PC-9 (cell line): ENCODE measurements around the gene CTLA4. TPM values are rescaled to one million over a fixed set of nuclear protein-coding genes. Genes with fewer than 3 reads are reported as not detected.

Experiments
- BruUV-seq: library from RNA; stranded (reverse); fragments of 400-500 nt; replicated peaks from 2 replicates; lab custom pipeline; 2021; lab: Mats Ljungman, UMichigan
- CTCF ChIA-PET: fragments of 300-600 bp; sonication (Branson Sonifier 250); formaldehyde crosslinking; loops from one replicate; lab custom pipeline; 2022; ENCODE audit warnings: antibody characterized with exemption; lab: Charles Lee
- POLR2A ChIA-PET: fragments of 300-600 bp; sonication (Branson Sonifier 250); formaldehyde crosslinking; loops from one replicate; lab custom pipeline; 2022; ENCODE audit warnings: antibody characterized with exemption; ENCODE audit not compliant: unreplicated experiment; lab: Charles Lee
- DNase-seq, 2 experiments: peaks; one replicate each; pipeline versions ENCODE4 v3.0.0 to v3.0.0-alpha.2; 2015 to 2022; ENCODE audit warnings: mixed read lengths in 1 of 2
- H2AFZ ChIP-seq: fragments of 200-600 bp; sonication (generic); 2 replicates; pipeline ENCODE4 v1.8.1; 2017; ENCODE audit warnings: antibody characterized with exemption
- H3F3A ChIP-seq: fragments of 200-600 bp; sonication (generic); 2 replicates; pipeline ENCODE4 v1.8.1; 2017; ENCODE audit warnings: antibody characterized with exemption, mild to moderate bottlenecking, low read depth; ENCODE audit not compliant: insufficient read depth
- H3K27ac ChIP-seq: fragments of 200-600 bp; sonication (generic); 2 replicates; pipeline ENCODE4 v1.6.1; 2016; ENCODE audit warnings: mixed run types
- H3K27me3 ChIP-seq: fragments of 200-600 bp; sonication (generic); 2 replicates; pipeline ENCODE4 v1.6.1; 2016; ENCODE audit warnings: low read depth, mixed run types; ENCODE audit not compliant: insufficient read depth
- H3K36me3 ChIP-seq: fragments of 200-600 bp; sonication (generic); 2 replicates; pipeline ENCODE4 v1.6.1; 2016; ENCODE audit warnings: low read depth, mixed run types
- H3K4me1 ChIP-seq: fragments of 200-600 bp; sonication (generic); replicated peaks from 2 replicates; pipeline ENCODE4 v1.6.1; 2016; ENCODE audit warnings: mixed run types; ENCODE audit not compliant: insufficient read depth
- H3K4me2 ChIP-seq: fragments of 200-600 bp; sonication (generic); 2 replicates; pipeline ENCODE4 v1.6.1; 2017; ENCODE audit warnings: mixed run types
- H3K4me3 ChIP-seq: fragments of 200-600 bp; sonication (generic); 2 replicates; pipeline ENCODE4 v1.6.1; 2016; ENCODE audit warnings: mixed run types
- H3K79me2 ChIP-seq: fragments of 200-600 bp; sonication (generic); 2 replicates; pipeline ENCODE4 v1.6.1; 2017; ENCODE audit warnings: low read depth, mixed run types
- H3K9me2 ChIP-seq: fragments of 200-600 bp; sonication (generic); 2 replicates; pipeline ENCODE4 v1.8.1; 2017; ENCODE audit warnings: mild to moderate bottlenecking; ENCODE audit not compliant: insufficient read depth
- H3K9me3 ChIP-seq: fragments of 200-600 bp; sonication (generic); 2 replicates; pipeline ENCODE4 v1.8.1; 2016; ENCODE audit warnings: low read depth; ENCODE audit not compliant: insufficient read depth
- H4K20me1 ChIP-seq: fragments of 200-600 bp; sonication (generic); 2 replicates; pipeline ENCODE4 v1.8.1; 2017; ENCODE audit not compliant: insufficient read depth
- EZH2 ChIP-seq: fragments of 200-600 bp; sonication (generic); IDR thresholded peaks from 2 replicates; pipeline ENCODE4 v1.8.0; 2017; ENCODE audit warnings: antibody characterized with exemption, low read depth
- intact Hi-C: fragments of 100-400 bp; cut with micrococcal nuclease; formaldehyde crosslinking; loops from one replicate; pipeline ENCODE4 v1.10.0; 2022; ENCODE audit not compliant: unreplicated experiment
- total RNA-seq: library from RNA; stranded (reverse); gene quantifications from 2 replicates; pipeline ENCODE4 v1.2.3, GENCODE V29; 2021
- TF ChIP-seq, protein P1 (sequence below): fragments of 200-600 bp; sonication (generic); conservative IDR thresholded peaks from 2 replicates; pipeline ENCODE4 v1.6.1; 2017; ENCODE audit warnings: mixed run types, antibody characterized with exemption, mild to moderate bottlenecking, moderate library complexity

The CTLA4 gene
- total RNA-seq, 1 experiment from 2014 or later, result not detected

DNA sequence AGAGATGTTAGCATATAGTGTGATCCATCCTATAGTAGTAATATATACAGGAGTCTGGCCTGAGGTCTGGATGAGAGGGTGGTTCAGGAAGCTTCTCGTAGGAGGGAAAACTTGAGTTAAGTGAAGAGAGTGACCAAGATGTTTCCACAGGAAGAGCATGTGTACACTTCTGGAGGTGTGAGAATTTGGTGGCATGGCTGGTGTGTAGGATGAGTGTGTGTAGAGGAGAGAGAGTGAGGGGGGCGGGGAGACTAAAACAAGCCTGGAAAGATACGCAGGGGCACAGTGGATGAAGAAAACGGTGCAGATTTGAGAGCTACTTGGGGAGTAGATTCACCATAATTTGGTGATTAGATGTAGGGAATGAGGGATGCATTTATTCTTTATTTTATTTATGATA is 43.5 kb upstream of the CTLA4 start:
- Histone ChIP-seq H3K4me1 (no peaks in the 10 kb centered on the region), H3K4me3 (no peak overlapping the region), H4K20me1 (no peaks in the 10 kb centered on the region), H3K79me2 (no peaks in the 10 kb centered on the region), H2AFZ (no peak overlapping the region), H3K4me2 (no peak overlapping the region), H3K36me3 (no peaks in the 10 kb centered on the region), H3K9me2 (no peaks in the 10 kb centered on the region), H3F3A (no peaks in the 10 kb centered on the region), H3K27me3 (no peaks in the 10 kb centered on the region), H3K27ac (no peak overlapping the region), H3K9me3 (no peaks in the 10 kb centered on the region)
- intact Hi-C loops, result no loop called here
- no TSS peak for BruUV-seq
- no peak for DNase-seq
- CTCF ChIA-PET, result no interaction called here
- TF ChIP-seq EZH2, result no peak
- TF ChIP-seq, protein P1, sequence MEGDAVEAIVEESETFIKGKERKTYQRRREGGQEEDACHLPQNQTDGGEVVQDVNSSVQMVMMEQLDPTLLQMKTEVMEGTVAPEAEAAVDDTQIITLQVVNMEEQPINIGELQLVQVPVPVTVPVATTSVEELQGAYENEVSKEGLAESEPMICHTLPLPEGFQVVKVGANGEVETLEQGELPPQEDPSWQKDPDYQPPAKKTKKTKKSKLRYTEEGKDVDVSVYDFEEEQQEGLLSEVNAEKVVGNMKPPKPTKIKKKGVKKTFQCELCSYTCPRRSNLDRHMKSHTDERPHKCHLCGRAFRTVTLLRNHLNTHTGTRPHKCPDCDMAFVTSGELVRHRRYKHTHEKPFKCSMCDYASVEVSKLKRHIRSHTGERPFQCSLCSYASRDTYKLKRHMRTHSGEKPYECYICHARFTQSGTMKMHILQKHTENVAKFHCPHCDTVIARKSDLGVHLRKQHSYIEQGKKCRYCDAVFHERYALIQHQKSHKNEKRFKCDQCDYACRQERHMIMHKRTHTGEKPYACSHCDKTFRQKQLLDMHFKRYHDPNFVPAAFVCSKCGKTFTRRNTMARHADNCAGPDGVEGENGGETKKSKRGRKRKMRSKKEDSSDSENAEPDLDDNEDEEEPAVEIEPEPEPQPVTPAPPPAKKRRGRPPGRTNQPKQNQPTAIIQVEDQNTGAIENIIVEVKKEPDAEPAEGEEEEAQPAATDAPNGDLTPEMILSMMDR, result no peak
- POLR2A ChIA-PET, result no interaction called here

DNA sequence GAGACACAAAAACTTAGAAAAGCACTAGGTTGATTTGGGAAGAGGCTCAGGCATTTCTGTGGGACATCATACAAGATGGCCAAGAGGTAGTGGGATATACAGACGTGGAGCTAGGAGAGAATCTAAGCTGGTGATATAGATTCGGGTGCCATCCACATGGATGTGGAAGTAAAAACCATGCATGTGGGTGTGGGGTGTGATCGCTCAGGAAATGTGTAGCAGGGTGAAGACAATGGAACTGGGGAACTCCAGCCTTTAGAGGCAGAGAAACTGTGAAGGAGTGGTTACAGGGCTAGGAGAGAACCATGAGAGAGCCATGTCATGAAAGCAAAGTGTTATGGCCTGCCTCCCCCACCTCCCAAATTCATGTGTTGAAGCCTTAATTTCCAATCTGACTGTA is 43.0 kb upstream of the CTLA4 start:
- BruUV-seq, result no TSS peak
- no peaks in the 10 kb centered on the region for H3K4me1 ChIP-seq
- H3K4me3 ChIP-seq, result no peak overlapping the region
- H3K4me2 ChIP-seq, result no peak overlapping the region
- no peak overlapping the region for H3K27ac ChIP-seq
- DNase-seq, result no peak
- no peaks in the 10 kb centered on the region for H3K36me3 ChIP-seq
- no peaks in the 10 kb centered on the region for H3K27me3 ChIP-seq
- H3K9me2 ChIP-seq, result no peaks in the 10 kb centered on the region
- H3K9me3 ChIP-seq, result no peaks in the 10 kb centered on the region
- H3F3A ChIP-seq, result no peaks in the 10 kb centered on the region
- no peaks in the 10 kb centered on the region for H4K20me1 ChIP-seq
- no peak overlapping the region for H2AFZ ChIP-seq
- POLR2A ChIA-PET, result no interaction called here
- intact Hi-C loops, result no loop called here
- CTCF ChIA-PET, result no interaction called here
- H3K79me2 ChIP-seq, result no peaks in the 10 kb centered on the region
- no peak for TF ChIP-seq EZH2
- TF ChIP-seq, protein P1, result no peak

DNA sequence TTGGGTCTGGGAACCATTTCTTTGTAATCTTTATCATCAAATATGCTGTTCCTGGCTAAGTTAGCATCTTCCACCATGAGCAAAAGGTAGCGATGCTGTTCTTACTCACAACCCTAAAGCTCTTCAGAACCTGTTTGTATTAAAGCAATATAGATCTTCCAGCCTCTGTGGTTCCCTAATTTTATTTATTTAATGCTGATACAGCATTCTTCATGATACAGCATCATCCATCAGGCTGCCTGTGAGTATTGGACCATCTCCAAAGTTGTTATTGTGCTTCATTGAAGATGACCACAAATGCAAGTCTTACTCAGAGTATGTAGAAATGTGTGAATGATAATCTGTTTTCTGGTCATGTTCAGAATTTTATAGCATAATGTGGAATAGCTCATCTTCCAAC is 40.9 kb upstream of the CTLA4 start:
- Histone ChIP-seq H2AFZ (no peak overlapping the region), H3K27ac (no peak overlapping the region), H3K9me2 (no peaks in the 10 kb centered on the region), H3K4me1 (no peaks in the 10 kb centered on the region), H3K4me3 (no peak overlapping the region), H3K27me3 (no peaks in the 10 kb centered on the region), H3K36me3 (no peaks in the 10 kb centered on the region), H3F3A (no peaks in the 10 kb centered on the region), H3K79me2 (no peaks in the 10 kb centered on the region), H3K4me2 (no peak overlapping the region), H4K20me1 (no peaks in the 10 kb centered on the region), H3K9me3 (no peaks in the 10 kb centered on the region)
- CTCF ChIA-PET, result no interaction called here
- intact Hi-C loops, result no loop called here
- TF ChIP-seq, protein P1, result no peak
- no peak for TF ChIP-seq EZH2
- no TSS peak for BruUV-seq
- POLR2A ChIA-PET, result no interaction called here
- DNase-seq, result no peak
